ENCODE data around the gene RGMA.

Gene RGMA

GRCh38 chr15:93127286-93127685 is 38.3 kb upstream of the RGMA start:
- in situ Hi-C loops (cut with HindIII; ENCODE audit: low sequenced_read_pairs), result no loop called here
- no peak for TF ChIP-seq CTCF (IDR thresholded peaks at IDR 0.05; ENCODE audit: low read depth, low read length)
- no peak overlapping the region for H3K4me3 ChIP-seq (ENCODE audit: low read depth, low read length)
- DNase-seq (ENCODE audit: low read depth, low spot score), result no peak

GRCh38 chr15:93126599-93126998 is 37.6 kb upstream of the RGMA start:
- H3K4me3 ChIP-seq (ENCODE audit: low read depth, low read length), result no peak overlapping the region
- no peak for DNase-seq (ENCODE audit: low read depth, low spot score)
- TF ChIP-seq CTCF (IDR thresholded peaks at IDR 0.05; ENCODE audit: low read depth, low read length), result no peak
- in situ Hi-C loops (cut with HindIII; ENCODE audit: low sequenced_read_pairs), result no loop called here

GRCh38 chr15:93126148-93126547 is 37.1 kb upstream of the RGMA start:
- TF ChIP-seq CTCF (IDR thresholded peaks at IDR 0.05; ENCODE audit: low read depth, low read length), result no peak
- DNase-seq (ENCODE audit: low read depth, low spot score), result no peak
- no peak overlapping the region for H3K4me3 ChIP-seq (ENCODE audit: low read depth, low read length)
- in situ Hi-C loops (cut with HindIII; ENCODE audit: low sequenced_read_pairs), result no loop called here

GRCh38 chr15:93124126-93124525 is 35.1 kb upstream of the RGMA start:
- in situ Hi-C loops (cut with HindIII; ENCODE audit: low sequenced_read_pairs), result no loop called here
- no peak overlapping the region for H3K4me3 ChIP-seq (ENCODE audit: low read depth, low read length)
- no peak for DNase-seq (ENCODE audit: low read depth, low spot score)
- TF ChIP-seq CTCF (IDR thresholded peaks at IDR 0.05; ENCODE audit: low read depth, low read length), result no peak

- in situ Hi-C loops (cut with HindIII; ENCODE audit: low sequenced_read_pairs), result no loop called here
- TF ChIP-seq CTCF (IDR thresholded peaks at IDR 0.05; ENCODE audit: low read depth, low read length), result no peak
- DNase-seq (ENCODE audit: low read depth, low spot score), result no peak
- no peak overlapping the region for H3K4me3 ChIP-seq (ENCODE audit: low read depth, low read length)
Observed at GRCh38 chr15:93121973-93122910, 33.2 kb upstream of the RGMA start.

- DNase-seq (ENCODE audit: low read depth, low spot score), result no peak
- TF ChIP-seq CTCF (IDR thresholded peaks at IDR 0.05; ENCODE audit: low read depth, low read length), result no peak
- in situ Hi-C loops (cut with HindIII; ENCODE audit: low sequenced_read_pairs), result no loop called here
- H3K4me3 ChIP-seq (ENCODE audit: low read depth, low read length), result no peak overlapping the region
Observed at GRCh38 chr15:93121107-93121506, 32.1 kb upstream of the RGMA start.

Data from astrocyte of the spinal cord (primary cell).